Breast epithelium (tissue), 4 donors: Measurements from ENCODE around the gene TBC1D14. TPM values are rescaled to one million over a fixed set of nuclear protein-coding genes. Genes with fewer than 3 reads are reported as not detected.

Experiments
- DNase-seq, 2 donors: peaks; one replicate each; pipeline ENCODE4 v3.0.0-alpha.2; 2019; ENCODE audit warnings: low spot score in 2 of 2
- H3K27ac ChIP-seq, 2 donors: fragments of 200-600 bp; sonication (generic) in 1 of 2; one replicate each; pipeline ENCODE4 v1.5.1; 2016 to 2019; ENCODE audit warnings: mild to moderate bottlenecking in 1 of 2
- H3K27me3 ChIP-seq, 2 donors: fragments of 200-600 bp; sonication (generic) in 1 of 2; one replicate each; pipeline versions ENCODE4 v1.5.1 to v1.6.0; 2017 to 2019; ENCODE audit warnings: control low read depth in 1 of 2, mild to moderate bottlenecking in 1 of 2
- H3K36me3 ChIP-seq: fragments of 200-600 bp; one replicate; pipeline ENCODE4 v1.5.1; 2019
- H3K4me1 ChIP-seq, 2 donors: fragments of 200-600 bp; sonication (generic); one replicate each; pipeline ENCODE4 v1.5.1; 2016 to 2019; ENCODE audit warnings: control low read depth in 1 of 2
- H3K4me3 ChIP-seq, 3 donors: fragments of 200-600 bp; sonication (generic); 1 replicate in 2 of 3; 2 replicates in 1 of 3; pipeline ENCODE4 v1.5.1; 2016 to 2019; ENCODE audit warnings: mild to moderate bottlenecking in 3 of 3, moderate library complexity in 2 of 3
- H3K9me3 ChIP-seq, 2 donors: fragments of 200-600 bp; sonication (generic) in 1 of 2; one replicate each; pipeline ENCODE4 v1.5.1; 2016 to 2019; ENCODE audit warnings: control low read depth in 1 of 2
- POLR2A ChIP-seq: fragments of 450-650 bp; IDR thresholded peaks from one replicate; pipeline ENCODE4 v1.6.1; 2016; ENCODE audit warnings: antibody characterized with exemption, mild to moderate bottlenecking, moderate library complexity
- POLR2AphosphoS5 ChIP-seq, 3 donors: sonication (generic); formaldehyde crosslinking; IDR thresholded peaks; one replicate each; pipeline ENCODE4 v1.6.1; 2017; ENCODE audit warnings: antibody characterized with exemption in 3 of 3
- intact Hi-C: fragments of 100-400 bp; cut with DNase I; formaldehyde crosslinking; loops from one replicate; pipeline ENCODE4 v1.15.1; 2023; ENCODE audit warnings: low total_unique reads
- total RNA-seq, 3 donors: library from RNA; depleted of rRNA; stranded (reverse); fragments of >200 nt; gene quantifications; one replicate each; pipeline ENCODE4 v1.1.0, GENCODE V29; 2016
- TF ChIP-seq, protein P1 (sequence below), 3 donors: fragments of 450-650 bp; IDR thresholded peaks; one replicate each; pipeline ENCODE4 v1.5.1; 2016 to 2017; ENCODE audit warnings: antibody characterized with exemption in 3 of 3, mild to moderate bottlenecking in 3 of 3, moderate library complexity in 3 of 3

Gene TBC1D14
- total RNA-seq, 3 donors from 2014 or later: 48.5 to 57.3 (median 48.7) TPM

DNA sequence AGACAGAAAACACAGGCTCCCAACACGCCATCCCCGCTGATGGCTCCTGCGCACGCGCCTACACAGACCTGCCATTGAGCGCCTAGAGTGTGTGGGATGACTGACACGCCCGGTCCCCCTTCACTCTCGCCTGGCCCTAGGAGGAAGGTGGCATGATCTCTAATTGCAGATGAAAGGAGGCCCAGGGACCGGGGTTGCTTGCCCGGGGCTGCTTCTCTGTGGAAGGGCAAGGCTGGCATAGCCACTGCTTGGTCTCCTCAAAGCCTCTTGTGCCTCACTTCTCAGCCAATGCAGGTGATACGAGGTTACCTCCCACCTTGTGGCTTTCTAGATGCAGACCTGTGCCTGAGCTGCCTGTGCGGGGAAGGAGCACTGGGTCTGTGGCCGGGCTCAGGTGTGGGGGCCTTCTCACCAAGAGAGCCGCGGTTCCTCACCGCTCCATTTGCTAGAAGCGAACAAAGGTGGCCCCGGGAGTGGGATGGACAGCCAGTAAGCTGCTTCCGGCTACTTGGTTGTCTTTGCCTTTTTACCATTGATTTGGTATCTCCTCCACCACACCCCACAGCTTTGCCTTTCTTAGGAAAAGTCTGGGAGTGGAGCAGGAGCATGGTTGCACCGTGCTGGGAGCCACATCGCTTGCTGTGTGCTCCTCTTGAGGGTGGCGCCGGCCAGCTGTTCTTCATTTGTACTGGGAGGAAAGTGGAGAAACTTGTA is 47.0 kb downstream of the TBC1D14 start:
- H3K4me3 ChIP-seq: no peak overlapping the region
- no peaks in the 10 kb centered on the region for H3K27me3 ChIP-seq
- H3K36me3 ChIP-seq: no peaks in the 10 kb centered on the region
- intact Hi-C loops: no loop called here
- H3K9me3 ChIP-seq: no peaks in the 10 kb centered on the region
- peaks cover 0 to 7% of the 10 kb centered on the region in 2 donors for H3K4me1 ChIP-seq
- peak overlapping the region in 1 of 2 donors; percentile 11 for H3K27ac ChIP-seq
- TF ChIP-seq, protein P1, sequence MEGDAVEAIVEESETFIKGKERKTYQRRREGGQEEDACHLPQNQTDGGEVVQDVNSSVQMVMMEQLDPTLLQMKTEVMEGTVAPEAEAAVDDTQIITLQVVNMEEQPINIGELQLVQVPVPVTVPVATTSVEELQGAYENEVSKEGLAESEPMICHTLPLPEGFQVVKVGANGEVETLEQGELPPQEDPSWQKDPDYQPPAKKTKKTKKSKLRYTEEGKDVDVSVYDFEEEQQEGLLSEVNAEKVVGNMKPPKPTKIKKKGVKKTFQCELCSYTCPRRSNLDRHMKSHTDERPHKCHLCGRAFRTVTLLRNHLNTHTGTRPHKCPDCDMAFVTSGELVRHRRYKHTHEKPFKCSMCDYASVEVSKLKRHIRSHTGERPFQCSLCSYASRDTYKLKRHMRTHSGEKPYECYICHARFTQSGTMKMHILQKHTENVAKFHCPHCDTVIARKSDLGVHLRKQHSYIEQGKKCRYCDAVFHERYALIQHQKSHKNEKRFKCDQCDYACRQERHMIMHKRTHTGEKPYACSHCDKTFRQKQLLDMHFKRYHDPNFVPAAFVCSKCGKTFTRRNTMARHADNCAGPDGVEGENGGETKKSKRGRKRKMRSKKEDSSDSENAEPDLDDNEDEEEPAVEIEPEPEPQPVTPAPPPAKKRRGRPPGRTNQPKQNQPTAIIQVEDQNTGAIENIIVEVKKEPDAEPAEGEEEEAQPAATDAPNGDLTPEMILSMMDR (IDR thresholded peaks at IDR 0.05): no peak
- TF ChIP-seq POLR2A (no peak), POLR2AphosphoS5 (IDR thresholded peaks at IDR 0.05) (no peak)
- peak in 1 of 2 donors; percentile 48 for DNase-seq

DNA sequence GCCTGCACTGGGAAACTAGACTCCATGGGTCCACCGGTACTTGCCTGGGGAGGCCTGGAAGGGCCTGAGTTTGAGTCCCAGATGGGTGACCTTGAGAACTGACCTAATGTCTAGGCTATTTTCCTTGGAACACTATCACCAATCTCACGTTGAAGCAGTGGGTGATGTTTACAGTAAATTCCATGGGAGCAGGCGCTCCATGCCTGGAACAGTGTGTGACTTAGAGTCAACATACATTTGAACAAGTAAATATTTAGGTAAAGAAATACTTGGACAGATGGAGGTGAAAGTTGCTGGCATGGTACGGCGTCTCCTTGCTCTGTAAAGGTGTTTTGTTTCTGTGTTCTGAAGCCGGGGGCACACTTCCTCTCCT is 47.5 kb downstream of the TBC1D14 start:
- Histone ChIP-seq H3K36me3 (no peaks in the 10 kb centered on the region), H3K27me3 (no peaks in the 10 kb centered on the region)
- intact Hi-C loops: no loop called here

DNA sequence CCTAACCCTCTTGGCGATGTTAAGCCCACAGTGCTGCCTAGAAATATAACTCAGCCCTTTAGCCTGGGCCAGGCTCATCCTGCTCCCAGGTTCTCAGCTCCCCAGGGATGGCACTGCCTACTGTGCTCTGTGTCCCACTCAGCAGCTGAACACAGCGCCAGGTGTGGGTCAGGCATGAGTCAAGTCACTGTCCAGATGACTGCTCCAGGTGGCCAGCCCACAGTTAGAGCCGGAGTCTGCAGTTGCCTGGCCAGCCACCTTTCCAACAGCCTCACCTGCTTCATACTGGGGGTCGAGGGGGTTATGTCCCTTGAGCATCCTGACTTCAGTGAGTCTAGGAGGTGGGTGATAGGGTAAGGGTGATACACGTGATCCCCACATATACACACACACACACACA is 48.4 kb downstream of the TBC1D14 start:
- Histone ChIP-seq H3K27ac (no peak overlapping the region), H3K36me3 (no peaks in the 10 kb centered on the region), H3K4me1 (peaks cover 0 to 7% of the 10 kb centered on the region in 2 donors), H3K4me3 (no peak overlapping the region), H3K27me3 (no peaks in the 10 kb centered on the region), H3K9me3 (no peaks in the 10 kb centered on the region)
- intact Hi-C loops: no loop called here
- TF ChIP-seq POLR2AphosphoS5 (IDR thresholded peaks at IDR 0.05): no peak
- no peak for TF ChIP-seq POLR2A
- TF ChIP-seq, protein P1 (IDR thresholded peaks at IDR 0.05): no peak
- peak in 1 of 2 donors; percentile 47 for DNase-seq

More for the DNA sequence above, 47.5 kb downstream of the TBC1D14 start:
- Histone ChIP-seq H3K4me1 (peaks cover 0 to 7% of the 10 kb centered on the region in 2 donors), H3K4me3 (no peak overlapping the region), H3K9me3 (no peaks in the 10 kb centered on the region), H3K27ac (peak overlapping the region; percentile 11 to 50)
- DNase-seq: peak in 1 of 2 donors; percentile 67
- TF ChIP-seq POLR2A (no peak), POLR2AphosphoS5 (IDR thresholded peaks at IDR 0.05) (no peak)
- TF ChIP-seq, protein P1 (IDR thresholded peaks at IDR 0.05): no peak

DNA sequence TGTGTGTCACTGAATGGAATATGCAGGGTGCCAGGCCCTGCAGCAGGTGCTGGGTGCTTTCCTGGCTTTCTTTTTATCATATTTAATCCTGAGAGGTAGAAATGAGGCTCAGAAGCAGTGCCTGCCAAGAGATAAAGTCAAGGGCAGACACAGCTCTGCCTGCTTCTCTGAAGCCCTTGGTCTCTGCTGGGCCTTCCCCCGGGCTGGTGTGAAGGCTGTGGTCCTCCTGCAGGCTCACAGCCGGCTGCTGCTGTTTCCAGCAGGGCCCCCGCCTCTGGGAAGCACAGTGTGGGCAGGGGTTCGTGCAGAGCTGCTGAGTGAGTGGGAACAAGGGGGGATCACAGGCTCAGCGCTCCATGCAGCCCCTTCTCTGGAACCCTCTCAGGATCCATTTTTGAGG is 49.6 kb downstream of the TBC1D14 start:
- no peak overlapping the region for H3K4me3 ChIP-seq
- no peaks in the 10 kb centered on the region for H3K9me3 ChIP-seq
- DNase-seq: peak in 1 of 2 donors; percentile 2
- H3K27me3 ChIP-seq: no peaks in the 10 kb centered on the region
- no peak overlapping the region for H3K27ac ChIP-seq
- no peaks in the 10 kb centered on the region for H3K36me3 ChIP-seq
- H3K4me1 ChIP-seq: peaks cover 0 to 7% of the 10 kb centered on the region in 2 donors
- TF ChIP-seq, protein P1 (IDR thresholded peaks at IDR 0.05): no peak
- TF ChIP-seq POLR2A (no peak), POLR2AphosphoS5 (IDR thresholded peaks at IDR 0.05) (no peak)
- intact Hi-C loops: no loop called here

DNA sequence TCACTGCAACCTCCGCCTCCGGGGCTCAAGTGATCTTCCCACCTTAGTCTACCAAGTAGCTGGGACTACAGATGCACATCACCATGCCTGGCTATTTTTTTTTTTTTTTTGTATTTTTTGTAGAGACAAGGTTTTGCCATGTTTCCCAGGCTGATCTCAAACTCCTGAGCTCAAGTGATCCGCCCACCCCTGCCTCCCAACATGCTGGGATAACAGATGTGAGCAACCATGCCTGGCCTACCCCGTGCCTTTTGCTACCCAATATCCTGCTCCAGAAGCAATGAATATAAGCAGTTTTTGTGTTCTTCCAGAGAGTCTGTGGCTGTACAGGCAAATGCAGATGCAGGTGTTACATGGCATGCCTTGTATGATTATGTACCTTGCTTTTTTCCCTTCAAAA is 50.5 kb downstream of the TBC1D14 start:
- H3K4me3 ChIP-seq: no peak overlapping the region
- peaks cover 0 to 4% of the 10 kb centered on the region in 2 donors for H3K4me1 ChIP-seq
- no peaks in the 10 kb centered on the region for H3K9me3 ChIP-seq
- intact Hi-C loops: no loop called here
- H3K36me3 ChIP-seq: no peaks in the 10 kb centered on the region
- DNase-seq: peak in 1 of 2 donors; percentile 33
- no peaks in the 10 kb centered on the region for H3K27me3 ChIP-seq
- H3K27ac ChIP-seq: no peak overlapping the region
- TF ChIP-seq, protein P1 (IDR thresholded peaks at IDR 0.05): no peak
- TF ChIP-seq POLR2AphosphoS5 (IDR thresholded peaks at IDR 0.05) (no peak), POLR2A (no peak)
